ENCODE data around the gene LPGAT1.

LPGAT1 gene

DNA sequence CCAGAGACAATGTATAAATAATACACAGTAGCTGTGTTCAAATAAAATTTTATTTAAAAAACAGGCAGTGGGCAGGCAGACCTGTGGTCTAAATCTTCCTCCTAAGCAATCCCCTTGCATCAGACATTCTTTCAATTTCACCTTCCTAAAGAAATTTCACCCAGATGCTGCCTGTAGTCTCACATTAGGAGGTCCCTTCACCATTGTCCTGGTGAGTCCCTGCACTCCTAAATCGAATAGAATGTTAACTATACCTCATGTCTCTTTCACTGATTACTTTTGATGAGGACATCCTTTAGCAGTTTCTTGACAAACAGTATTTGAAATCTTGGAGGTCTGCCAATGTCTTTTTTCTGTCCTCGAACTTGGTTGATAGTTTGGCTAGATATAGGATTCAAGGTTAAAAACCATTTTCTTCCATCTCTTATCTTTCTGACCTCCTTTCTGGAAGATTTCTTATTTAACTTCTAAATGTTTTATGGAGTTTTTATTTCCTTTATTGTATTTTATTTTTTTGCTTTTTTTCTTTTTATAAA, 77.5 kb downstream of the LPGAT1 start:
- TF ChIP-seq, protein P1, sequence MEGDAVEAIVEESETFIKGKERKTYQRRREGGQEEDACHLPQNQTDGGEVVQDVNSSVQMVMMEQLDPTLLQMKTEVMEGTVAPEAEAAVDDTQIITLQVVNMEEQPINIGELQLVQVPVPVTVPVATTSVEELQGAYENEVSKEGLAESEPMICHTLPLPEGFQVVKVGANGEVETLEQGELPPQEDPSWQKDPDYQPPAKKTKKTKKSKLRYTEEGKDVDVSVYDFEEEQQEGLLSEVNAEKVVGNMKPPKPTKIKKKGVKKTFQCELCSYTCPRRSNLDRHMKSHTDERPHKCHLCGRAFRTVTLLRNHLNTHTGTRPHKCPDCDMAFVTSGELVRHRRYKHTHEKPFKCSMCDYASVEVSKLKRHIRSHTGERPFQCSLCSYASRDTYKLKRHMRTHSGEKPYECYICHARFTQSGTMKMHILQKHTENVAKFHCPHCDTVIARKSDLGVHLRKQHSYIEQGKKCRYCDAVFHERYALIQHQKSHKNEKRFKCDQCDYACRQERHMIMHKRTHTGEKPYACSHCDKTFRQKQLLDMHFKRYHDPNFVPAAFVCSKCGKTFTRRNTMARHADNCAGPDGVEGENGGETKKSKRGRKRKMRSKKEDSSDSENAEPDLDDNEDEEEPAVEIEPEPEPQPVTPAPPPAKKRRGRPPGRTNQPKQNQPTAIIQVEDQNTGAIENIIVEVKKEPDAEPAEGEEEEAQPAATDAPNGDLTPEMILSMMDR (IDR thresholded peaks at IDR 0.05): no peak

DNA sequence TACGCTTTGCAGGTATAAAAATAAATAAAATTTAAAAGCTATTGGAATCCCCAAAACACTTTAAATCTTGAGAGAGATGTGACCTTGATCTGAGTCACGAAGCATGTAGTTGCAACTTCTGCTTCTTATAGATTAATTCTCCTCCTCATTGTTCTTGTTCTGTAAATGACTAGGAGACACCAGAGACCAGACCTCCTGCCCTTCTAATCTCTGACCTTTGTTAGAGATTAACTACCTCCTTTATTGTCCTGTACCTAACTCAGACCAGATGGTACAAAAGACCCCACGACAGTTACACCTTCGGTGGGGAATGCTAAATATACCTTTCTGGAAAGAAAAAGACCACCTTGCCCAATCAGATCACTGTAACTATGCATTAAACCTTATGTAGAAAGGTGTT, 78.2 kb downstream of the LPGAT1 start:
- TF ChIP-seq, protein P1 (IDR thresholded peaks at IDR 0.05): no peak

DNA sequence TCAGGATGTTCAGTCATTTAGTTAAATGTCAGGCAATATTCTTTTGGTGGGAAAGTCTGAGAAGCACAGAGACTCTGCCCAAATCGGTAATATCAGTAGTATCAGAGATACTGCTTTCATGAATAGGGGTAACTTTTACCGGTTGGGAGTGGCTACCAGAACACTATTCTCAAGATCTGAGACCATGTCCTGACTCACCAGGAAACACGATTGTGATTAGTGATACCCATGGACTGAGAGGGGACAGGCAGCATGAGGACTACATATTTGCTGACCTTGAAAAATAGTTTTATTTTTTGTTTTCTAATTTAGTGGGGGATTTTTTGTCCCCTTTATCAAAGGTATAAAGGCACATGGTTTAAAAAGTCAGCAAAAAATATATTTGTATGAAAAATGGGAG, 79.1 kb downstream of the LPGAT1 start:
- TF ChIP-seq, protein P1 (IDR thresholded peaks at IDR 0.05): no peak

DNA sequence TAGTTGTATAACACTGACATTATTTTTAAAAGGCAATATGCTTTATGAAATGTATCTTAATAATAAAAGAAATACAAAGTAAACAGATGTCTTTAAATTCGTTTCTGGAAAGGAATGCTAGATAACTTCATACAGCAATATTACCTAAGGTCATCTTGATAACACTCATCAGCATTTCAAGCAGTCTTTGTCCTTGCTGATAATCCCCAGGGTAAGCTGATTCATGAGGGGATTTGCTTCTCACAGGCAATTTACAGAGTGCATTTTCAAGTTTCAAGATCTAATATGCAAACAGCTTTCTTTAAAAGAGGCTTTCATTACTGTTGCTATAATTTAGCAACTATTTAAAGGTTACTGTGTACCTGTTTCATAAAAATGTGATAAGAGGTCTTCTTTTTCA, 80.0 kb downstream of the LPGAT1 start:
- TF ChIP-seq, protein P1 (IDR thresholded peaks at IDR 0.05): no peak

DNA sequence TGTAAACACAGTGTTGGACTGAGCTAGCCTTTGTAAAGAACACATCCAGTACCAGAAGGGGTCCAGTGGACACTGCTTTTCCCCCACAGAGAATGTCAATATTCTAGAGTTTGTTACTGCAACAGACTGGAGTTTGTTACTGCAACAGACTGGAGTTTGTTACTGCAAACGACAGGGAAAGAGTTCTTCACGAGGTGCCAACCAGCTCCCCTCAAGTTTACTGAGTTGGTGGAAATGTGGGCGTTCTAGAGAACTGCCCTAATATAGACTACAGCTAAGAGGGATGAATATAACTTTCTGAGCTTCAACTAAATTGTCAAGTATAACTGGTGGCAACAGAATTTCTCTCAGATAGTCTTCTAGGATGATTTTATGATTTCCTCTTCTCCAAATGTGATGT, 81.3 kb downstream of the LPGAT1 start:
- TF ChIP-seq, protein P1 (IDR thresholded peaks at IDR 0.05): no peak

DNA sequence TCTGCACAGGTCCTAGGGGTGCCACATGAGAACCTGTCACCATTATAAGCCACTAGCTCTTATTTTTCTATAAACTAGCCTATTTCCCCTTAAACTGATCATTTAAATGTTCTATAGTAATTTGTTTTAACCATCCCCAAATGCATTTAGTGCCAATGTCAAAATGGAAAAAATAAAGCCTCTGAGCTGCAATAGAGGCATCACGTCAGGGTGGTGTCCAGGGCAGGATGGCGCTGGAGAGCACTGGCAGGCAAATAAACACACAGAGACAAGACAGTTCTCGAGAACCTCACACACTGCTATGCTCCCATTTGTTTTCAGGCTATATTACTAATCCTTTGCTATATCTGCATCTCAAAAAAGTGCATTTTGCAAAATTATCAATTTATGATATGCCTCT, 81.8 kb downstream of the LPGAT1 start:
- TF ChIP-seq, protein P1 (IDR thresholded peaks at IDR 0.05): no peak

DNA sequence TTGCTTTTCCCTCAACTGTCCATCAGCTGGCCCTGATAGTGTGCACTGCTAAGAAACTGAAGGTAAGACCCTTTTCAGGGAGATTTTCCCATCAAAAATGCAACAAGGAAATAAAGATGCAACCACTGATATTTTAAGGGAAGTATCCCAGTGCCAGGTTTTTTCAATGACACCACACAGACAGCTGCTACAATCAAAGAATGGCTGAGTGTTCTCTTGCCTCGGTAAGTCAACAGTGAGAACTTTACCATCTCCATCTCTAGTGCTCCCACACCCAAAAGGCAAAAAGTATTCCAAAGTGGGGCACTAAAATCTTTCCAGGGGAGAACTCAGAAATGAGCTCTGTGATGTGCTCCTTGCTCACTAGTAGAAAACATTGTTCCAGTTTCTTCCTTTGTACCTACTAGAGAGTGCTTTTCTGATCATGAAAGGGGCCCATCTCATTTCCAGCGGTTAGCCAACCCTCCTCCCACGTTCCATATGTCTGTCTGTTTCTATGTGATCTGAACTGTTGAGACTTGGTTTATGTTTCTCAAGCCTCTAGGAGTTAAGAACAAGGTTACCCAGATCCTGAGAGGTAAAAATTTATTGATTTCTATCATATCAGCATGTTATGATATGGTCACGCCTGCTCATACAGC, 87.6 kb downstream of the LPGAT1 start:
- TF ChIP-seq, protein P1 (IDR thresholded peaks at IDR 0.05): no peak

DNA sequence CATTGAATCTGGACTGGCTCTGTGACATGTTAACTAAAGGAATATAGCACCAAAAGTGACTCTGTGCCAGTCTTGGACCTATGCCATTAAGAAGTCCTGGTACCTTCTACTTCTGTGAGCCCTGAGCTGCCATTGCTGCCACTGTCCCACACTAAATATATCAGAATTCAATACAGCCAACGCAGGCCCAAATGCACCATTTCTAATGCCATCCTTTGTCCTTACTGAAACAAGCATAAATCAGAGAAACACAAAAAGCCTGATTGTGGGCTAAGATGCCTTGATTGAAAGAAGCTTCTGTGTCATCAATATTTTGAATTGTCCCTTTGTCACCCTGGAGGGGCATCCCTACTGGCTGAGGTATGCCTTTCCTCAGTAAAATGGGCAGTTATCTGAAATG, 88.3 kb downstream of the LPGAT1 start:
- TF ChIP-seq, protein P1 (IDR thresholded peaks at IDR 0.05): no peak

Measured in LNCAP (cell line).